Endothelial cell of umbilical vein (primary cell): ENCODE results near the gene SSTR3. TPM values are rescaled to one million over a fixed set of nuclear protein-coding genes. Genes with fewer than 3 reads are reported as not detected.

Experiments
- BruUV-seq: library from RNA; stranded (reverse); fragments of 400-500 nt; replicated peaks from 2 replicates; lab custom pipeline; 2021; lab: Mats Ljungman, UMichigan
- CTCF ChIA-PET: fragments of 300-600, 350-600 bp; sonication (Branson Sonifier 250); formaldehyde crosslinking; loops from one replicate; lab custom pipeline; 2021; ENCODE audit warnings: antibody characterized with exemption, inconsistent platforms; lab: Charles Lee
- POLR2A ChIA-PET: fragments of 300-600, 350-600 bp; sonication (Branson Sonifier 250); formaldehyde crosslinking; loops from one replicate; lab custom pipeline; 2021; ENCODE audit warnings: antibody characterized with exemption, inconsistent platforms; lab: Charles Lee
- DNase-seq: peaks from one replicate; pipeline ENCODE4 v3.0.0-alpha.2; 2011; ENCODE audit warnings: low read depth, low spot score
- FAIRE-seq: peaks from 2 replicates; lab custom pipeline; 2011; peaks lifted over from hg19 to GRCh38; lab: Jason Lieb, UNC
- H2AFZ ChIP-seq: 2 replicates; pipeline ENCODE4 v1.6.0; 2012; ENCODE audit warnings: low read depth, low read length, control low read depth, inconsistent platforms
- H3K27ac ChIP-seq: 2 replicates; pipeline ENCODE4 v1.5.1; 2011; ENCODE audit warnings: low read depth, mild to moderate bottlenecking, control low read depth, low read length, moderate library complexity; ENCODE audit not compliant: insufficient read depth
- H3K27me3 ChIP-seq, 2 experiments: 2 replicates each; pipeline versions ENCODE4 v1.6.0 to v1.6.1; 2011; ENCODE audit warnings: low read length in 2 of 2, mixed read lengths in 1 of 2; ENCODE audit not compliant: control insufficient read depth in 2 of 2, insufficient read depth in 2 of 2
- H3K36me3 ChIP-seq, 2 experiments: 2 replicates in 1 of 2; 3 replicates in 1 of 2; pipeline ENCODE4 v1.5.1; 2011; ENCODE audit warnings: low read length in 2 of 2, mild to moderate bottlenecking in 1 of 2, moderate library complexity in 1 of 2; ENCODE audit not compliant: control insufficient read depth in 2 of 2, insufficient read depth in 2 of 2; ENCODE audit errors: extremely low read depth in 1 of 2
- H3K4me1 ChIP-seq: 3 replicates; pipeline ENCODE4 v1.5.1; 2011; ENCODE audit warnings: mild to moderate bottlenecking, low read length; ENCODE audit not compliant: control insufficient read depth, insufficient read depth; ENCODE audit errors: extremely low read depth
- H3K4me2 ChIP-seq: 2 replicates; pipeline ENCODE4 v1.6.1; 2011; ENCODE audit warnings: low read length, control low read depth, mixed read lengths; ENCODE audit not compliant: insufficient read depth
- H3K4me3 ChIP-seq, 3 experiments: fragments of 200-600 bp in 1 of 3; sonication (generic), shearing (Covaris generic) in 1 of 3; replicated peaks in 1 of 3; 2 replicates each; pipeline ENCODE4 v1.5.1; 2011 to 2016; ENCODE audit warnings: control low read depth in 3 of 3, low read length in 3 of 3, mild to moderate bottlenecking in 2 of 3, inconsistent platforms in 1 of 3, low read depth in 1 of 3, moderate library complexity in 1 of 3; ENCODE audit not compliant: insufficient read depth in 1 of 3
- H3K79me2 ChIP-seq: 2 replicates; pipeline ENCODE4 v1.6.0; 2012; ENCODE audit warnings: low read length, inconsistent platforms; ENCODE audit not compliant: control insufficient read depth, insufficient read depth
- H3K9ac ChIP-seq: replicated peaks from 2 replicates; pipeline ENCODE3; 2011; ENCODE audit warnings: low read length, control low read depth; ENCODE audit not compliant: insufficient read depth; ENCODE audit errors: extremely low read depth
- H3K9me1 ChIP-seq: replicated peaks from 3 replicates; pipeline ENCODE4 v1.6.0; 2011; ENCODE audit warnings: mild to moderate bottlenecking, low read length; ENCODE audit not compliant: control insufficient read depth, insufficient read depth; ENCODE audit errors: extremely low read depth
- H3K9me3 ChIP-seq: replicated peaks from 2 replicates; pipeline ENCODE4 v1.5.1; 2012; ENCODE audit warnings: low read length, inconsistent platforms; ENCODE audit not compliant: control insufficient read depth, insufficient read depth
- H4K20me1 ChIP-seq: replicated peaks from 2 replicates; pipeline ENCODE3; 2011; ENCODE audit warnings: mild to moderate bottlenecking, low read length; ENCODE audit not compliant: control insufficient read depth, insufficient read depth; ENCODE audit errors: extremely low read depth
- EZH2 ChIP-seq: IDR thresholded peaks from 2 replicates; pipeline ENCODE4 v1.6.1; 2012; ENCODE audit warnings: borderline replicate concordance, low read depth, mild to moderate bottlenecking, moderate library complexity, low read length, inconsistent platforms; ENCODE audit not compliant: severe bottlenecking
- FOS ChIP-seq: IDR thresholded peaks from 2 replicates; pipeline ENCODE4 v1.6.1; 2011; ENCODE audit warnings: mild to moderate bottlenecking, low read length, moderate library complexity, borderline replicate concordance; ENCODE audit not compliant: insufficient read depth
- GATA2 ChIP-seq: IDR thresholded peaks from 2 replicates; pipeline ENCODE4 v1.7.0; 2011; ENCODE audit warnings: low read depth, mild to moderate bottlenecking, moderate library complexity, mixed read lengths, low read length; ENCODE audit not compliant: insufficient read length, insufficient read depth
- JUN ChIP-seq: IDR thresholded peaks from 2 replicates; pipeline ENCODE4 v1.6.1; 2011; ENCODE audit warnings: borderline replicate concordance, low read depth; ENCODE audit not compliant: insufficient read length, insufficient read depth
- MYC ChIP-seq: IDR thresholded peaks from one replicate; pipeline ENCODE4 v1.6.1; 2011; ENCODE audit warnings: mild to moderate bottlenecking, low read depth, low read length
- POLR2A ChIP-seq: IDR thresholded peaks from 2 replicates; pipeline ENCODE4 v1.6.1; 2012; ENCODE audit warnings: low read depth, mild to moderate bottlenecking, control low read depth, low read length
- POLR2AphosphoS5 ChIP-seq: IDR thresholded peaks from 2 replicates; pipeline ENCODE4 v1.6.1; 2012; ENCODE audit warnings: low read depth, mild to moderate bottlenecking, control low read depth, low read length, moderate library complexity; ENCODE audit not compliant: insufficient read depth
- dilution Hi-C: fragments of 300-500 bp; cut with MboI; formaldehyde crosslinking; loops from one replicate; pipeline ENCODE4 v1.15.0; 2019; ENCODE audit warnings: low sequenced_read_pairs; ENCODE audit not compliant: extremely low pct_ligation_motif_present
- intact Hi-C: fragments of 100-400 bp; cut with micrococcal nuclease; formaldehyde crosslinking; loops from one replicate; pipeline ENCODE4 v1.10.0; 2022
- polyA plus RNA-seq, 4 experiments: library from polyadenylated mRNA; depleted of rRNA in 3 of 4; stranded (reverse) in 3 of 4; unstranded in 1 of 4; fragments of >200 nt; gene quantifications; 2 replicates each; pipeline versions ENCODE4 v1.2.1 to v1.2.3, GENCODE V29; 2011 to 2012; ENCODE audit warnings: missing spikeins in 1 of 4
- total RNA-seq: library from RNA; stranded (reverse); gene quantifications from 2 replicates; pipeline ENCODE4 v1.2.3, GENCODE V29; 2021
- TF ChIP-seq, protein P1 (sequence below): IDR thresholded peaks from 2 replicates; pipeline ENCODE4 v1.6.1; 2011; ENCODE audit not compliant: insufficient read depth, insufficient read length
- TF ChIP-seq, protein P2 (sequence below), 2 donors: IDR thresholded peaks; 1 replicate in 1 of 2; 2 replicates in 1 of 2; pipeline ENCODE4 v1.5.1; 2011; ENCODE audit warnings: low read length in 2 of 2, mild to moderate bottlenecking in 2 of 2, moderate library complexity in 2 of 2, control low read depth in 1 of 2, inconsistent platforms in 1 of 2, low read depth in 1 of 2; ENCODE audit not compliant: insufficient read depth in 1 of 2; ENCODE audit errors: extremely low read depth in 1 of 2

SSTR3 gene
- total and polyA plus RNA-seq, 2 donors (not counting 3 experiments of a cell fraction or from before 2014, with no cell fraction given) = not detected

DNA sequence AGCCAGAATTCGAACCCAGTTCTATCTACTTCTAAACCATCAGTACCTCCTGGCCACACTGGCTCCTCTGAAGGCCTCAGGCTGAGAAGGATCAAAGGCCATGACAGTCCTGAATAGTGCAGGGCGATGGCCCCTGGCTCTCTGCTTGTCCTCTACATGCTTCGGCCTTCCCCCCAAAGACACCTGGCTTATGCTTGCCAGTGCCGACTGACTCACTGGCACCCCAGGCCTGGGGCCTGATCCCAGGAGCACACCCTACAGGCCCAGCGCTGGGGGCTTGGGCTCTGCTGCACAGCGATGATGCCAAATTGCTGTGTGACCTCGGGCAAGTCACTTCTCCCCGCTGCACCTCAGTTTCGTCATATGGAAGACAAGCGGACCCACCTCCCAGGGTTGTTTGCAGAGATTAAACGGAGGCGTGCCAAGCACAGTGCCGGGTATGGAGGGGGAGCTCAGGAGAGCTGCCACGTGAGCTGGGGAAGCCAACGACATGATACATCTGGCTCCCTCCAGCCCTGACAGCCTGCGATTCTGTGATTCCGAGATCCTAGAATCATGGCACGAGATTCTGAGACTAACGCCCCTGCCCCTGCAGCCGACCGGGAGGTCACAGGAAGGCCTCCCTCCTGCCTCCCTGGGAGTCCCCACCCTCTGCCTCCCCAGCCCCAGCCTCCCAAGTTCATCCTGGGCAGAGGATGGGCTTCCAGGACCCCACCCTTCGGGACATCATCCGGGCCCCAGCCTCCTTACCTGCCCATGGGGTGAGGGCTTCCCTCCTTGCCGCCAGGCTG, 1.0 kb downstream of the SSTR3 start:
- Histone ChIP-seq H3K4me2 (no peak overlapping the region), H2AFZ (no peak overlapping the region), H3K9me1 (no peaks in the 10 kb centered on the region), H3K27ac (no peak overlapping the region), H3K36me3 (no peaks in the 10 kb centered on the region), H3K9me3 (no peaks in the 10 kb centered on the region), H4K20me1 (no peaks in the 10 kb centered on the region), H3K4me3 (no peak overlapping the region), H3K4me1 (no peaks in the 10 kb centered on the region), H3K9ac (no peak overlapping the region), H3K79me2 (no peaks in the 10 kb centered on the region), H3K27me3 (peaks cover 0 to 3% of the 10 kb centered on the region in 2 experiments)
- no TSS peak for BruUV-seq
- ChIA-PET CTCF (interaction anchor here (1.1 to 1.4 kb wide), 2 partner anchors 10 to 12 kb away, joined by 3 to 6 read pairs; no protein-coding TSS in a partner anchor), POLR2A (no interaction called here)
- dilution Hi-C loops = no loop called here
- FAIRE-seq (no peak), DNase-seq (no peak)
- TF ChIP-seq, protein P1, sequence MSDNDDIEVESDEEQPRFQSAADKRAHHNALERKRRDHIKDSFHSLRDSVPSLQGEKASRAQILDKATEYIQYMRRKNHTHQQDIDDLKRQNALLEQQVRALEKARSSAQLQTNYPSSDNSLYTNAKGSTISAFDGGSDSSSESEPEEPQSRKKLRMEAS = no peak
- intact Hi-C loops = no loop called here

DNA sequence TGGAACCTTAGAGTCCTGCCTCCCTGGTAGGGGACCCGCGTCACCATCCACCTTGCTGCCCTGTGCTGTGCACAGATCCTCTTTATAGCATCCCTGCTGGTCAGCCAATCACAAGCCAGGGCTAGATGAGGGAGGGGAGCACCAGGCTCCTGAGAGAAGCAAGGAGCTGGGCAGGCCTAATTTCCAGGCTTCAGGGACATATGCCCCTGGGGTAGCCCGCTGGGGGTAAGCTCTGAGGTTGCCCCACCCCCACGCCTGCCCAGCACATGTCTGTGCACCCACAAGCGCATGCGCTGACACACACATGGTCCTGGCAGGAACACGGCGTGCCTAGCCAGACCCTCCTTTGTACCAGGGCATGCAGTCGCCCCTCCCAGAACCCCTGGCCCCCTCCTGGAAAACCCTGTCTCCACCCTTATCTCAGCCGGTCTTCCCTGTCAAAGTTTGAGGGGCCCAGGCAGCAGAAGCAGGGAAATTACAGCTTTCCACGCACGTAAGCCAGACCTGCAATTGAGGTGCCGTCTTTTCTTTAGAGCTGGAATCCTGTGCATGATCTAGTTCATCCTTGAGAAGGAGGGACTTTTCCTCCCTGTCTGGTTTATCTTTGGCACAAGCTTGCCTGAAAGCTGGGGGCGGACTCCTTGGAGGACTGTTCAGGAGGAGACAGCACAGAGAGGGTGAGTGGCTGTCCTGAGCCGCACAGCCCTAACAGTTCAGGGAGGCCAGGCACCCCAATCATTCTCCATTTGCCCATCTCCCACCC, 2.1 kb downstream of the SSTR3 start:
- Histone ChIP-seq H3K27ac (no peak overlapping the region), H3K79me2 (no peaks in the 10 kb centered on the region), H4K20me1 (no peaks in the 10 kb centered on the region), H3K9me1 (no peaks in the 10 kb centered on the region), H3K9me3 (no peaks in the 10 kb centered on the region), H2AFZ (no peak overlapping the region), H3K4me2 (no peak overlapping the region), H3K9ac (no peak overlapping the region), H3K4me3 (no peak overlapping the region), H3K4me1 (no peaks in the 10 kb centered on the region), H3K36me3 (no peaks in the 10 kb centered on the region), H3K27me3 (peaks cover 0 to 3% of the 10 kb centered on the region in 2 experiments)
- BruUV-seq = no TSS peak
- DNase-seq (no peak), FAIRE-seq (no peak)
- intact Hi-C loops = no loop called here
- no peak for TF ChIP-seq GATA2
- TF ChIP-seq, protein P1 = no peak
- no peak for TF ChIP-seq POLR2A
- no peak for TF ChIP-seq FOS
- TF ChIP-seq JUN = no peak
- no peak for TF ChIP-seq POLR2AphosphoS5
- no peak for TF ChIP-seq MYC
- TF ChIP-seq, protein P2, sequence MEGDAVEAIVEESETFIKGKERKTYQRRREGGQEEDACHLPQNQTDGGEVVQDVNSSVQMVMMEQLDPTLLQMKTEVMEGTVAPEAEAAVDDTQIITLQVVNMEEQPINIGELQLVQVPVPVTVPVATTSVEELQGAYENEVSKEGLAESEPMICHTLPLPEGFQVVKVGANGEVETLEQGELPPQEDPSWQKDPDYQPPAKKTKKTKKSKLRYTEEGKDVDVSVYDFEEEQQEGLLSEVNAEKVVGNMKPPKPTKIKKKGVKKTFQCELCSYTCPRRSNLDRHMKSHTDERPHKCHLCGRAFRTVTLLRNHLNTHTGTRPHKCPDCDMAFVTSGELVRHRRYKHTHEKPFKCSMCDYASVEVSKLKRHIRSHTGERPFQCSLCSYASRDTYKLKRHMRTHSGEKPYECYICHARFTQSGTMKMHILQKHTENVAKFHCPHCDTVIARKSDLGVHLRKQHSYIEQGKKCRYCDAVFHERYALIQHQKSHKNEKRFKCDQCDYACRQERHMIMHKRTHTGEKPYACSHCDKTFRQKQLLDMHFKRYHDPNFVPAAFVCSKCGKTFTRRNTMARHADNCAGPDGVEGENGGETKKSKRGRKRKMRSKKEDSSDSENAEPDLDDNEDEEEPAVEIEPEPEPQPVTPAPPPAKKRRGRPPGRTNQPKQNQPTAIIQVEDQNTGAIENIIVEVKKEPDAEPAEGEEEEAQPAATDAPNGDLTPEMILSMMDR (IDR thresholded peaks at IDR 0.05; ENCODE audit: extremely low read depth in 1 of 2, insufficient read depth in 1 of 2, low read depth in 1 of 2, low read length in 2 of 2) = no peak
- TF ChIP-seq EZH2 = no peak
- CTCF ChIA-PET = interaction anchor here (0.7 to 1.4 kb wide), 3 partner anchors 9 to 50 kb away, joined by 3 to 6 read pairs (median 3); no protein-coding TSS in a partner anchor
- dilution Hi-C loops = no loop called here
- POLR2A ChIA-PET = no interaction called here
